H1 (cell line): ENCODE measurements around the gene LHCGR. TPM values are rescaled to one million over a fixed set of nuclear protein-coding genes. Genes with fewer than 3 reads are reported as not detected.

Source experiments
- CTCF ChIA-PET: fragments of 300-600 bp; sonication (Branson Sonifier 250); formaldehyde crosslinking; loops from one replicate; lab custom pipeline; 2021; ENCODE audit not compliant: partially characterized antibody; lab: Charles Lee
- POLR2A ChIA-PET: fragments of 300-600 bp; sonication (Branson Sonifier 250); formaldehyde crosslinking; loops from one replicate; lab custom pipeline; 2021; ENCODE audit warnings: inconsistent platforms; ENCODE audit not compliant: partially characterized antibody; lab: Charles Lee
- DNase-seq, 2 experiments: peaks; one replicate each; pipeline versions ENCODE4 v3.0.0 to v3.0.0-alpha.2; 2010 to 2022; ENCODE audit warnings: low spot score in 2 of 2, low read depth in 1 of 2, mixed read lengths in 1 of 2
- FAIRE-seq: peaks from 2 replicates; lab custom pipeline; 2011; peaks lifted over from hg19 to GRCh38; lab: Jason Lieb, UNC
- H2AFZ ChIP-seq: 2 replicates; pipeline ENCODE4 v1.8.1; 2012; ENCODE audit warnings: low read length, inconsistent platforms
- H2AK5ac ChIP-seq: 2 replicates; pipeline ENCODE4 v1.6.1; 2013; ENCODE audit warnings: low read depth, low read length
- H2BK120ac ChIP-seq: replicated peaks from 2 replicates; pipeline ENCODE3; 2013; ENCODE audit warnings: low read depth, low read length, inconsistent platforms
- H2BK12ac ChIP-seq: 2 replicates; pipeline ENCODE4 v1.6.1; 2013; ENCODE audit warnings: low read depth, low read length
- H2BK15ac ChIP-seq: 2 replicates; pipeline ENCODE4 v1.6.1; 2013; ENCODE audit warnings: low read length
- H2BK20ac ChIP-seq: 2 replicates; pipeline ENCODE4 v1.6.1; 2013; ENCODE audit warnings: low read length
- H2BK5ac ChIP-seq: 2 replicates; pipeline ENCODE4 v1.6.1; 2013; ENCODE audit warnings: low read depth, low read length
- H3K14ac ChIP-seq: 2 replicates; pipeline ENCODE4 v1.6.1; 2013; ENCODE audit warnings: inconsistent platforms; ENCODE audit not compliant: insufficient read length
- H3K18ac ChIP-seq: 2 replicates; pipeline ENCODE4 v1.6.1; 2013; ENCODE audit warnings: low read length; ENCODE audit errors: extremely low read depth
- H3K23ac ChIP-seq: 2 replicates; pipeline ENCODE4 v1.6.1; 2013; ENCODE audit warnings: inconsistent platforms; ENCODE audit not compliant: insufficient read length
- H3K23me2 ChIP-seq: 2 replicates; pipeline ENCODE4 v1.6.1; 2013; ENCODE audit warnings: low read depth, low read length
- H3K27ac ChIP-seq: 2 replicates; pipeline ENCODE4 v1.6.1; 2011; ENCODE audit warnings: low read depth, low read length, inconsistent platforms
- H3K27me3 ChIP-seq, 4 experiments: replicated peaks in 1 of 4; 1 replicate in 1 of 4; 2 replicates in 3 of 4; pipeline versions ENCODE4 v1.6.1 to v1.8.1; 2011 to 2013; ENCODE audit warnings: low read length in 3 of 4, mild to moderate bottlenecking in 3 of 4, inconsistent platforms in 2 of 4, mixed read lengths in 2 of 4, moderate library complexity in 1 of 4; ENCODE audit not compliant: control insufficient read depth in 3 of 4, insufficient read depth in 3 of 4; ENCODE audit errors: extremely low read depth in 1 of 4
- H3K36me3 ChIP-seq, 4 experiments: 2 replicates each; pipeline versions ENCODE4 v1.6.1 to v1.8.1; 2011 to 2013; ENCODE audit warnings: mild to moderate bottlenecking in 4 of 4, low read length in 3 of 4, moderate library complexity in 2 of 4, control low read depth in 1 of 4, inconsistent platforms in 1 of 4; ENCODE audit not compliant: insufficient read depth in 4 of 4, control insufficient read depth in 2 of 4
- H3K4ac ChIP-seq: replicated peaks from 2 replicates; pipeline ENCODE3; 2013; ENCODE audit warnings: low read length, low read depth, mixed read lengths, inconsistent platforms; ENCODE audit not compliant: insufficient read length
- H3K4me1 ChIP-seq, 4 experiments: replicated peaks in 1 of 4; 1 replicate in 1 of 4; 2 replicates in 3 of 4; pipeline versions ENCODE4 v1.6.1 to v1.8.1; 2011 to 2013; ENCODE audit warnings: low read length in 3 of 4, inconsistent platforms in 2 of 4, mixed read lengths in 1 of 4; ENCODE audit not compliant: insufficient read depth in 4 of 4, control insufficient read depth in 3 of 4
- H3K4me2 ChIP-seq, 2 experiments: 2 replicates each; pipeline versions ENCODE4 v1.6.1 to v1.8.1; 2011 to 2013; ENCODE audit warnings: low read depth in 2 of 2, low read length in 2 of 2, control low read depth in 1 of 2, inconsistent platforms in 1 of 2, mild to moderate bottlenecking in 1 of 2; ENCODE audit not compliant: insufficient read depth in 1 of 2
- H3K4me3 ChIP-seq, 4 experiments: fragments of 200-600, 300-600 bp in 1 of 4; sonication (generic), shearing (Covaris generic), sonication (Bioruptor Twin) in 1 of 4; 2 replicates each; pipeline versions ENCODE4 v1.5.1 to v1.8.1; 2011 to 2016; ENCODE audit warnings: low read length in 4 of 4, low read depth in 3 of 4, control low read depth in 2 of 4, inconsistent platforms in 2 of 4, mild to moderate bottlenecking in 2 of 4, mixed read lengths in 1 of 4, moderate library complexity in 1 of 4; ENCODE audit not compliant: insufficient read depth in 2 of 4; ENCODE audit errors: extremely low read depth in 1 of 4
- H3K56ac ChIP-seq: replicated peaks from 2 replicates; pipeline ENCODE3; 2013; ENCODE audit warnings: low read depth, mild to moderate bottlenecking, mixed read lengths, low read length, inconsistent platforms; ENCODE audit not compliant: insufficient read length
- H3K79me1 ChIP-seq: 2 replicates; pipeline ENCODE4 v1.6.1; 2013; ENCODE audit warnings: low read depth, low read length, control low read depth
- H3K79me2 ChIP-seq, 2 experiments: 2 replicates each; pipeline versions ENCODE4 v1.6.1 to v1.8.1; 2012 to 2013; ENCODE audit warnings: low read length in 2 of 2, mild to moderate bottlenecking in 2 of 2, inconsistent platforms in 1 of 2; ENCODE audit not compliant: insufficient read depth in 2 of 2, control insufficient read depth in 1 of 2
- H3K9ac ChIP-seq, 4 experiments: replicated peaks in 1 of 4; 1 replicate in 1 of 4; 2 replicates in 3 of 4; pipeline versions ENCODE4 v1.6.1 to v1.8.1; 2011 to 2013; ENCODE audit warnings: low read depth in 3 of 4, low read length in 3 of 4, control low read depth in 2 of 4, mild to moderate bottlenecking in 2 of 4, moderate library complexity in 2 of 4, inconsistent platforms in 1 of 4; ENCODE audit errors: extremely low read depth in 1 of 4
- H3K9me3 ChIP-seq, 2 experiments: 2 replicates each; pipeline versions ENCODE4 v1.6.1 to v1.8.1; 2012 to 2013; ENCODE audit warnings: mild to moderate bottlenecking in 2 of 2, moderate library complexity in 2 of 2, control low read depth in 1 of 2, inconsistent platforms in 1 of 2, low read depth in 1 of 2, low read length in 1 of 2, mixed read lengths in 1 of 2; ENCODE audit not compliant: insufficient read depth in 2 of 2
- H4K20me1 ChIP-seq, 2 experiments: replicated peaks in 1 of 2; 2 replicates each; pipeline versions ENCODE3 to v1.8.1; 2011 to 2013; ENCODE audit warnings: inconsistent platforms in 2 of 2, low read length in 2 of 2, mild to moderate bottlenecking in 1 of 2; ENCODE audit not compliant: insufficient read depth in 2 of 2, control insufficient read depth in 1 of 2
- H4K5ac ChIP-seq: 2 replicates; pipeline ENCODE4 v1.6.1; 2013; ENCODE audit warnings: low read length, low read depth, mixed read lengths, inconsistent platforms; ENCODE audit not compliant: insufficient read length
- H4K8ac ChIP-seq: 2 replicates; pipeline ENCODE4 v1.8.0; 2013; ENCODE audit warnings: mild to moderate bottlenecking, moderate library complexity, low read length, inconsistent platforms; ENCODE audit not compliant: insufficient read depth; ENCODE audit errors: extremely low read depth
- H4K91ac ChIP-seq: replicated peaks from 2 replicates; pipeline ENCODE3; 2013; ENCODE audit warnings: low read length, mixed read lengths, inconsistent platforms; ENCODE audit not compliant: insufficient read length
- BCL11A ChIP-seq, 2 experiments: IDR thresholded peaks; one replicate each; pipeline ENCODE4 v1.6.1; 2011; ENCODE audit warnings: low read depth in 2 of 2, low read length in 2 of 2, mild to moderate bottlenecking in 2 of 2
- CBX5 ChIP-seq: fragments of 300-800, 300-1000 bp; sonication (generic); IDR thresholded peaks from 2 replicates; pipeline ENCODE4 v1.7.1; 2016; ENCODE audit warnings: antibody characterized with exemption, low read length, low read depth
- CBX8 ChIP-seq: fragments of 300-800, 300-1000 bp; sonication (generic); IDR thresholded peaks from 2 replicates; pipeline ENCODE4 v1.7.1; 2016; ENCODE audit warnings: low read depth, low read length, borderline replicate concordance
- GTF2F1 ChIP-seq: IDR thresholded peaks from 2 replicates; pipeline ENCODE4 v1.6.1; 2012; ENCODE audit warnings: low read depth, low read length, improper control_type of control experiment, borderline replicate concordance
- POU5F1 ChIP-seq: IDR thresholded peaks from 2 replicates; pipeline ENCODE4 v1.6.1; 2011; ENCODE audit warnings: low read depth, mild to moderate bottlenecking, low read length, moderate library complexity
- RFX5 ChIP-seq: IDR thresholded peaks from 2 replicates; pipeline ENCODE4 v1.6.1; 2011; ENCODE audit warnings: low read depth, low read length, improper control_type of control experiment, borderline replicate concordance
- RNF2 ChIP-seq: fragments of 200-900, 300-1000 bp; sonication (generic); IDR thresholded peaks from 2 replicates; pipeline ENCODE4 v1.7.1; 2016; ENCODE audit warnings: borderline replicate concordance, low read depth, mild to moderate bottlenecking, antibody characterized with exemption, low read length; ENCODE audit not compliant: poor library complexity, severe bottlenecking; ENCODE audit errors: missing control alignments
- WGBS, 2 experiments: shearing (Covaris generic) in 1 of 2; methylation state at CpG; one replicate each; pipeline versions ENCODE4 v1.1.6 to v1.1.7; 2013 to 2015; ENCODE audit warnings: low lambda C conversion rate in 2 of 2, mixed read lengths in 2 of 2, inconsistent platforms in 1 of 2, low coverage in 1 of 2, missing lambda C conversion rate in 1 of 2; ENCODE audit not compliant: insufficient replicate concordance in 2 of 2, insufficient coverage in 1 of 2, insufficient read length in 1 of 2; ENCODE audit errors: extremely low coverage in 1 of 2, missing lambda C conversion rate in 1 of 2; 5-methylcytosine and 5-hydroxymethylcytosine counted together
- polyA plus RNA-seq, 7 experiments: library from polyadenylated mRNA; depleted of rRNA in 3 of 7; stranded (reverse) in 5 of 7; unstranded in 2 of 7; fragments of >200 nt in 5 of 7; fragments of 200-250 nt in 2 of 7; gene quantifications; 1 replicate in 5 of 7; 2 replicates in 1 of 7; 4 replicates in 1 of 7; pipeline versions ENCODE4 v1.2.1 to v1.2.3, GENCODE V29; 2011 to 2013; ENCODE audit warnings: missing spikeins in 2 of 7, mixed read lengths in 2 of 7
- total RNA-seq: library from RNA; stranded (reverse); fragmentation: NEBNext Ultra II Directional; extraction: Animal tissue kit (Norgen Biotek cat#: 25700); gene quantifications from 2 replicates; pipeline ENCODE4 v1.2.1, GENCODE V29; 2021

LHCGR gene
- total and polyA plus RNA-seq, 2 of the 8 experiments (the other 6 are each of a cell fraction or from before 2014, with no cell fraction given): 0.30 to 0.73 TPM

DNA sequence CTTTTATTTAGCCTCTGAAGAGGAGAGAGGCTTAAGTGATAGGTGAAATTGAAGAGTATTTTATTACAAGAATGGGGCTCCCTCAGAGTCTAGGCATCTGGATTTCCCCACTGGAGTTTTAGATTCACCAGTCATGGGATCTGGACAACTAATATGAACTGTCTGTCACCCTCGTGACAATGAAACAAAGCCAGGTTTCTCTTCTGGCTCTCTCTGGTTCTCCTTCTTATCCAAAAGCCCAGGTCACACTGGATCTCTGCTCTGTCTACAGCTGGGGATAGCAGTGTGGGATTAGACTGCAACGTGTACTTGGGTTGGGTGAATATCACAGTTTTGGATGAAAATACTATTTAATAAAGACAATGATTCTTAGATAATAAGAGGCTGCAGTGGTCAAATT lies 31.2 kb downstream of the LHCGR start:
- no peak overlapping the region for H3K18ac ChIP-seq
- H3K4me2 ChIP-seq: no peak overlapping the region
- H3K9me3 ChIP-seq: no peaks in the 10 kb centered on the region
- no peak overlapping the region for H2AFZ ChIP-seq
- no peak overlapping the region for H4K5ac ChIP-seq
- no peaks in the 10 kb centered on the region for H3K27me3 ChIP-seq
- no peak overlapping the region for H3K27ac ChIP-seq
- H4K8ac ChIP-seq: no peak overlapping the region
- CTCF ChIA-PET: interaction anchor here (0.9 to 1.3 kb wide), 3 partner anchors 10 to 121 kb away, joined by 4 read pairs; no protein-coding TSS in a partner anchor
- DNase-seq: peak in 1 of 2 experiments; percentile 28
- no peak overlapping the region for H2AK5ac ChIP-seq
- no peak for FAIRE-seq
- H3K4me1 ChIP-seq: peaks cover 0 to 5% (median 0%) of the 10 kb centered on the region in 4 experiments; a peak in 3 of 7 replicates
- no peak overlapping the region for H3K4ac ChIP-seq
- H2BK12ac ChIP-seq: no peak overlapping the region
- H3K4me3 ChIP-seq: no peak overlapping the region
- H2BK120ac ChIP-seq: no peak overlapping the region
- H3K56ac ChIP-seq: no peak overlapping the region
- no peak overlapping the region for H3K9ac ChIP-seq
- H4K91ac ChIP-seq: no peak overlapping the region
- 88% methylated on average over 2 of the region's 2 CpGs; no CpG with 5 or more reads in 1 of the 2 experiments for WGBS, 2 experiments
- H2BK20ac ChIP-seq: no peak overlapping the region
- H3K79me2 ChIP-seq: no peaks in the 10 kb centered on the region
- H3K14ac ChIP-seq: no peak overlapping the region
- no peak overlapping the region for H3K23ac ChIP-seq
- H2BK5ac ChIP-seq: no peak overlapping the region
- no peaks in the 10 kb centered on the region; a peak in 1 of 8 replicates for H3K36me3 ChIP-seq
- no peaks in the 10 kb centered on the region for H3K23me2 ChIP-seq
- no peak overlapping the region for H2BK15ac ChIP-seq
- POLR2A ChIA-PET: no interaction called here
- H4K20me1 ChIP-seq: no peaks in the 10 kb centered on the region
- no peaks in the 10 kb centered on the region for H3K79me1 ChIP-seq
- TF ChIP-seq GTF2F1: no peak
- no peak for TF ChIP-seq POU5F1
- TF ChIP-seq RFX5: no peak
- no peak for TF ChIP-seq CBX8
- no peak for TF ChIP-seq CBX5
- no peak for TF ChIP-seq BCL11A (IDR thresholded peaks at IDR 0.05; ENCODE audit: low read depth in 2 of 2, low read length in 2 of 2)
- TF ChIP-seq RNF2: no peak
- TF ChIP-seq, all 59 proteins: peak for 0
